Hepatocyte (in vitro differentiated cells): ENCODE data around the gene CPLANE1. TPM values are rescaled to one million over a fixed set of nuclear protein-coding genes. Genes with fewer than 3 reads are reported as not detected.

Experiments used
- DNase-seq: peaks from one replicate; pipeline ENCODE4 v3.0.0-alpha.2; 2016; ENCODE audit warnings: low spot score
- H2AFZ ChIP-seq: fragments of 200-600 bp; sonication (generic); 2 replicates; pipeline ENCODE4 v1.6.0; 2016; ENCODE audit warnings: antibody characterized with exemption, mild to moderate bottlenecking
- H3K27ac ChIP-seq: fragments of 200-600 bp; sonication (generic); 2 replicates; pipeline ENCODE4 v1.5.1; 2016; ENCODE audit warnings: mild to moderate bottlenecking
- H3K27me3 ChIP-seq: fragments of 200-600 bp; sonication (generic); 2 replicates; pipeline ENCODE4 v1.6.1; 2016
- H3K36me3 ChIP-seq: fragments of 200-600 bp; sonication (generic); replicated peaks from 2 replicates; pipeline ENCODE4 v1.5.1; 2016; ENCODE audit warnings: low read depth; ENCODE audit not compliant: insufficient read depth
- H3K4me1 ChIP-seq: fragments of 200-600 bp; sonication (generic); 2 replicates; pipeline ENCODE4 v1.5.1; 2016; ENCODE audit warnings: mild to moderate bottlenecking, moderate library complexity; ENCODE audit not compliant: insufficient read depth
- H3K4me2 ChIP-seq: fragments of 200-600 bp; sonication (generic); 2 replicates; pipeline ENCODE4 v1.6.0; 2016
- H3K4me3 ChIP-seq: fragments of 200-600 bp; sonication (generic); 2 replicates; pipeline ENCODE4 v1.5.1; 2016; ENCODE audit warnings: mild to moderate bottlenecking
- H3K79me2 ChIP-seq: fragments of 200-600 bp; sonication (generic); 2 replicates; pipeline ENCODE4 v1.6.0; 2017; ENCODE audit warnings: mild to moderate bottlenecking
- H3K9me2 ChIP-seq: fragments of 200-600 bp; sonication (generic); replicated peaks from 2 replicates; pipeline ENCODE4 v1.6.0; 2017; ENCODE audit warnings: mild to moderate bottlenecking; ENCODE audit not compliant: insufficient read depth
- H3K9me3 ChIP-seq: fragments of 200-600 bp; sonication (generic); 2 replicates; pipeline ENCODE4 v1.5.1; 2016; ENCODE audit warnings: low read depth, mild to moderate bottlenecking
- H4K20me1 ChIP-seq: fragments of 200-600 bp; sonication (generic); 2 replicates; pipeline ENCODE4 v1.6.0; 2016; ENCODE audit warnings: mild to moderate bottlenecking; ENCODE audit not compliant: insufficient read depth, poor library complexity, severe bottlenecking
- CTCF ChIP-seq: fragments of 200-600 bp; sonication (generic); IDR thresholded peaks from 2 replicates; pipeline ENCODE4 v1.5.1; 2016; ENCODE audit warnings: antibody characterized with exemption, mild to moderate bottlenecking; ENCODE audit not compliant: poor library complexity
- EZH2 ChIP-seq: fragments of 200-600 bp; sonication (generic); IDR thresholded peaks from 2 replicates; pipeline ENCODE4 v1.6.1; 2016; ENCODE audit warnings: antibody characterized with exemption, mild to moderate bottlenecking, borderline replicate concordance
- EZH2phosphoT487 ChIP-seq: fragments of 200-600 bp; sonication (generic); IDR thresholded peaks from one replicate; pipeline ENCODE4 v1.6.1; 2018; ENCODE audit warnings: antibody characterized with exemption, mild to moderate bottlenecking, low read depth, moderate library complexity; ENCODE audit not compliant: unreplicated experiment, severe bottlenecking
- WGBS: methylation state at CpG from one replicate; pipeline ENCODE4 v1.1.6; 2016; ENCODE audit warnings: low lambda C conversion rate; ENCODE audit errors: missing lambda C conversion rate; 5-methylcytosine and 5-hydroxymethylcytosine counted together
- polyA plus RNA-seq: library from polyadenylated mRNA; unstranded; fragments of >200 nt; fragmentation: Nextera tagmentation; extraction: Ambion mirVana; gene quantifications from 2 replicates; pipeline ENCODE4 v1.2.1, GENCODE V29; 2016
- total RNA-seq: library from RNA; depleted of rRNA; stranded (reverse); fragments of >200 nt; gene quantifications from 2 replicates; pipeline ENCODE4 v1.2.3, GENCODE V29; 2014

CPLANE1 gene
- total and polyA plus RNA-seq, 2 experiments from 2014 or later, result 4.3 to 29.6 TPM

- no peaks in the 10 kb centered on the region for H3K36me3 ChIP-seq
- H2AFZ ChIP-seq, result no peak overlapping the region
- no peaks in the 10 kb centered on the region for H3K9me3 ChIP-seq
- WGBS, result 90% methylated on average over 3 of the region's 3 CpGs
- no peaks in the 10 kb centered on the region for H3K79me2 ChIP-seq
- no peaks in the 10 kb centered on the region for H3K4me1 ChIP-seq
- no peak overlapping the region for H3K4me2 ChIP-seq
- H3K27me3 ChIP-seq, result no peaks in the 10 kb centered on the region
- H3K27ac ChIP-seq, result no peak overlapping the region
- TF ChIP-seq CTCF, result no peak
- TF ChIP-seq EZH2phosphoT487, result no peak
- TF ChIP-seq EZH2, result no peak
- H3K9me2 ChIP-seq, result no peaks in the 10 kb centered on the region
- no peaks in the 10 kb centered on the region for H4K20me1 ChIP-seq
- H3K4me3 ChIP-seq, result no peak overlapping the region
- no peak for DNase-seq
Observed at GRCh38 chr5:37174928-37175327, 74.2 kb downstream of the CPLANE1 start.

GRCh38 chr5:37172957-37173356 is 76.2 kb downstream of the CPLANE1 start:
- Histone ChIP-seq H3K4me2 (no peak overlapping the region), H3K27me3 (no peaks in the 10 kb centered on the region), H4K20me1 (no peaks in the 10 kb centered on the region), H3K4me3 (no peak overlapping the region), H3K4me1 (no peaks in the 10 kb centered on the region), H3K9me2 (no peaks in the 10 kb centered on the region), H3K36me3 (no peaks in the 10 kb centered on the region), H2AFZ (no peak overlapping the region), H3K27ac (no peak overlapping the region), H3K9me3 (no peaks in the 10 kb centered on the region), H3K79me2 (no peaks in the 10 kb centered on the region)
- DNase-seq, result no peak
- WGBS, result 93% methylated on average over 2 of the region's 2 CpGs
- TF ChIP-seq CTCF, result no peak
- no peak for TF ChIP-seq EZH2phosphoT487
- no peak for TF ChIP-seq EZH2

- H3K9me3 ChIP-seq, result no peaks in the 10 kb centered on the region
- H3K4me3 ChIP-seq, result no peak overlapping the region
- no peaks in the 10 kb centered on the region for H3K27me3 ChIP-seq
- TF ChIP-seq EZH2phosphoT487, result no peak
- no peak for TF ChIP-seq EZH2
- TF ChIP-seq CTCF, result no peak
- no peaks in the 10 kb centered on the region for H3K36me3 ChIP-seq
- WGBS, result 97% methylated on average over 6 of the region's 6 CpGs
- no peaks in the 10 kb centered on the region for H4K20me1 ChIP-seq
- no peak overlapping the region for H3K27ac ChIP-seq
- no peak for DNase-seq
- no peak overlapping the region for H2AFZ ChIP-seq
- H3K9me2 ChIP-seq, result no peaks in the 10 kb centered on the region
- no peak overlapping the region for H3K4me2 ChIP-seq
- H3K4me1 ChIP-seq, result no peaks in the 10 kb centered on the region
- no peaks in the 10 kb centered on the region for H3K79me2 ChIP-seq
Observed at GRCh38 chr5:37170856-37171255, 78.3 kb downstream of the CPLANE1 start.

GRCh38 chr5:37166197-37166596 is 83.0 kb downstream of the CPLANE1 start:
- no peaks in the 10 kb centered on the region for H3K36me3 ChIP-seq
- H3K9me3 ChIP-seq, result no peaks in the 10 kb centered on the region
- DNase-seq, result no peak
- no peaks in the 10 kb centered on the region for H3K27me3 ChIP-seq
- no peak overlapping the region for H3K4me3 ChIP-seq
- H3K9me2 ChIP-seq, result no peaks in the 10 kb centered on the region
- 93% methylated on average over 3 of the region's 3 CpGs for WGBS
- no peaks in the 10 kb centered on the region for H3K79me2 ChIP-seq
- no peaks in the 10 kb centered on the region for H3K4me1 ChIP-seq
- TF ChIP-seq EZH2 (no peak), EZH2phosphoT487 (no peak), CTCF (no peak)
- H4K20me1 ChIP-seq, result no peaks in the 10 kb centered on the region
- no peak overlapping the region for H3K4me2 ChIP-seq
- H3K27ac ChIP-seq, result no peak overlapping the region
- H2AFZ ChIP-seq, result no peak overlapping the region
